Astrocyte (in vitro differentiated cells and primary cell): ENCODE data around the gene SERPINB6.

Experiments used
- EZH2 ChIP-seq: IDR thresholded peaks from 2 replicates; pipeline ENCODE4 v1.6.1; 2012; ENCODE audit warnings: mild to moderate bottlenecking, low read length, inconsistent platforms; ENCODE audit not compliant: insufficient read depth
- TF ChIP-seq, protein P1 (sequence below): IDR thresholded peaks from 2 replicates; pipeline ENCODE4 v1.5.1; 2011; ENCODE audit warnings: low read depth, mild to moderate bottlenecking, inconsistent platforms, low read length, moderate library complexity; ENCODE audit not compliant: insufficient read depth

DNA sequence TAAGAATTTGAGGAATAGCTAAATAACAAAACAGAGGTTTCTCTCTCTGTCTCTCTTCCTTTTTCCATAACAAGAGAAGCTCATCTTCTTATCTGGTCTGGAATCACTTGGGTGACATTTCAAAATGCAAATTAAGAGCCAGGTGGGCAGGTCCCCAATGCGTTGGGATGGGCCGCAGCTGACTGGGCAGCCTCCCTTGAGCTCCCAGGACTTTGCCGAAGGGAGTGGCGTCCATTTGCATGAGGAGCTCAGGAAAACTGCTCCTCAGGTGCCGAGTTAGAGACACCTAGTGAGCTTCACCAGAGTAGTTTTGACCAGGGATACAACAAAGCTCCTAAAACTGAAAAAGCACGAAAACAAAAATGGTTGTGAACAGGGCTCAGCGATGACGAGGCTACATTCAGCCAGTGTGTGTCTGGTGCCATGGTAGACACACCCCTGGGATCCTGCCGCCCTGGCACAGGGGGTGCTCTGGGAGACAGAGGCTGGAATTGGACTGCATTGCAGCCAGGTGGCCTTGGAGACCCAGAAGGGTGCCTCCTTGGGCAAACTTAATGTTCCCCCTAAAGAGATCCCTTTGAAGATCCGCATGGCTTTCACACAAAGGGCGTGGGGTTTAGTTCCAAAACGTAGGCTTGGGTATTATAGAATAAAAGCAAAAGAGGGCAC, 13.5 kb upstream of the SERPINB6 start:
- TF ChIP-seq, protein P1, sequence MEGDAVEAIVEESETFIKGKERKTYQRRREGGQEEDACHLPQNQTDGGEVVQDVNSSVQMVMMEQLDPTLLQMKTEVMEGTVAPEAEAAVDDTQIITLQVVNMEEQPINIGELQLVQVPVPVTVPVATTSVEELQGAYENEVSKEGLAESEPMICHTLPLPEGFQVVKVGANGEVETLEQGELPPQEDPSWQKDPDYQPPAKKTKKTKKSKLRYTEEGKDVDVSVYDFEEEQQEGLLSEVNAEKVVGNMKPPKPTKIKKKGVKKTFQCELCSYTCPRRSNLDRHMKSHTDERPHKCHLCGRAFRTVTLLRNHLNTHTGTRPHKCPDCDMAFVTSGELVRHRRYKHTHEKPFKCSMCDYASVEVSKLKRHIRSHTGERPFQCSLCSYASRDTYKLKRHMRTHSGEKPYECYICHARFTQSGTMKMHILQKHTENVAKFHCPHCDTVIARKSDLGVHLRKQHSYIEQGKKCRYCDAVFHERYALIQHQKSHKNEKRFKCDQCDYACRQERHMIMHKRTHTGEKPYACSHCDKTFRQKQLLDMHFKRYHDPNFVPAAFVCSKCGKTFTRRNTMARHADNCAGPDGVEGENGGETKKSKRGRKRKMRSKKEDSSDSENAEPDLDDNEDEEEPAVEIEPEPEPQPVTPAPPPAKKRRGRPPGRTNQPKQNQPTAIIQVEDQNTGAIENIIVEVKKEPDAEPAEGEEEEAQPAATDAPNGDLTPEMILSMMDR: no peak
- TF ChIP-seq EZH2: no peak
